GM12878 (cell line): ENCODE measurements around the gene SLC37A3.

Source experiments
- EZH2 ChIP-seq: IDR thresholded peaks from 2 replicates; pipeline ENCODE4 v1.6.1; 2012; ENCODE audit warnings: low read depth, mild to moderate bottlenecking, control low read depth, inconsistent platforms, low read length, borderline replicate concordance; ENCODE audit not compliant: control insufficient read depth
- NFIC ChIP-seq: IDR thresholded peaks from 2 replicates; pipeline ENCODE4 v1.6.1; 2012; ENCODE audit warnings: low read depth, mild to moderate bottlenecking, inconsistent platforms, low read length, moderate library complexity

- TF ChIP-seq NFIC (no peak), EZH2 (no peak)
Observed at GRCh38 chr7:140384894-140385545, 13.3 kb downstream of the SLC37A3 start.
